ENCODE measurements around the gene C4BPB.

GRCh38 chr1:207070811-207071210 lies 17.8 kb upstream of the C4BPB start:
- TF ChIP-seq YY1 (IDR thresholded peaks at IDR 0.05; ENCODE audit: insufficient read depth, insufficient read length), result no peak
- no peak for TF ChIP-seq SUZ12 (IDR thresholded peaks at IDR 0.05; ENCODE audit: extremely low read depth, insufficient read depth, insufficient read length)
- TF ChIP-seq ZNF274 (IDR thresholded peaks at IDR 0.05; ENCODE audit: low read depth, low read length), result no peak
